BLaER1 treated with 17β-estradiol and CSF1 and Interleukin-3, amounts not matched to agents 10 nM and 100 nM (cell line): ENCODE results near the gene DGKD.

Experiments used
- H3K27ac ChIP-seq, 11 experiments: shearing (Covaris generic); formaldehyde crosslinking; 2 replicates each; pipeline ENCODE4 v1.8.1; 2022
- H3K27me3 ChIP-seq, 11 experiments: shearing (Covaris generic); formaldehyde crosslinking; 2 replicates each; pipeline ENCODE4 v1.8.1; 2022
- H3K36me3 ChIP-seq, 11 experiments: shearing (Covaris generic); formaldehyde crosslinking; 2 replicates each; pipeline ENCODE4 v1.8.1; 2022
- H3K4me1 ChIP-seq, 10 experiments: shearing (Covaris generic); formaldehyde crosslinking; 2 replicates each; pipeline ENCODE4 v1.8.1; 2022
- H3K4me2 ChIP-seq, 11 experiments: shearing (Covaris generic); formaldehyde crosslinking; 2 replicates each; pipeline ENCODE4 v1.8.1; 2022
- H3K4me3 ChIP-seq, 10 experiments: shearing (Covaris generic); formaldehyde crosslinking; 2 replicates each; pipeline ENCODE4 v1.8.1; 2022
- H3K9ac ChIP-seq, 11 experiments: shearing (Covaris generic); formaldehyde crosslinking; 2 replicates each; pipeline ENCODE4 v1.8.1; 2022
- H3K9me3 ChIP-seq, 11 experiments: shearing (Covaris generic); formaldehyde crosslinking; replicated peaks in 1 of 11; 2 replicates each; pipeline ENCODE4 v1.8.1; 2022
- H4K20me1 ChIP-seq, 11 experiments: shearing (Covaris generic); formaldehyde crosslinking; 2 replicates each; pipeline ENCODE4 v1.8.1; 2022
- Cebpa-rat ChIP-seq, 11 experiments: shearing (Covaris generic); IDR thresholded peaks; 2 replicates each; pipeline ENCODE4 v1.8.1; 2022

Gene DGKD

GRCh38 chr2:233346376-233346775, 7.9 kb upstream of the DGKD start:
- Histone ChIP-seq H3K36me3 (no peaks in the 10 kb centered on the region), H3K9ac (peak overlapping the region in 4 of 11 experiments; percentile 15 to 48 (median 41); a peak in 5 of 22 replicates), H3K9me3 (peaks cover 0 to 4% (median 3%) of the 10 kb centered on the region in 11 experiments; a peak in 14 of 22 replicates), H3K27me3 (no peaks in the 10 kb centered on the region), H3K4me2 (peak overlapping the region; percentile 55 to 97 (median 94)), H4K20me1 (no peaks in the 10 kb centered on the region), H3K4me3 (peak overlapping the region in 1 of 10 experiments; percentile 3; a peak in 1 of 20 replicates), H3K27ac (peak overlapping the region in 8 of 11 experiments; percentile 30 to 91 (median 82); a peak in 11 of 22 replicates), H3K4me1 (peaks cover 51 to 74% (median 68%) of the 10 kb centered on the region in 10 experiments)
- TF ChIP-seq Cebpa-rat (IDR thresholded peaks at IDR 0.05): no peak

DNA sequence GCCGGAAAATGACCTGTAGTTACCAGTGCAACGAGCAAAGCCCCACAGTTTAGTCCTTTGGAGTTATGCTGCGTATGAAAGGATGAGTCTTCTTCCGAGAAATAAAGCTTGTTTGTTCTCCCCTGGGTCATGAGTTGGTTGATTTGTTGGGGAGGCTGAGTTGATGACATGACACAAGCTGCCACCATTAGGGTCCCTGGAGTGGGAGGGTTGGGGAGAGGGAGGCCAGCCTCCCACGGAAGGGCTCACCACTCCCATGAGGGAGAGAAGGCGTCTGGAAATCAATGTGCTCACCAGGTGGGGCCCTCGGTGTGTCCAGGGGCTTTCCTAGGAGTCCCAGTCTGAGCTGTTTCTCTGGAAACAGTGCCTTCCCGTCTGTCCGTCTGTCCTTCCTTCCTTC, 7.4 kb upstream of the DGKD start:
- Histone ChIP-seq H3K27me3 (no peaks in the 10 kb centered on the region), H3K9me3 (no peaks in the 10 kb centered on the region; a peak in 1 of 22 replicates), H4K20me1 (no peaks in the 10 kb centered on the region), H3K27ac (peak overlapping the region in 9 of 11 experiments; percentile 30 to 91 (median 80); a peak in 17 of 22 replicates), H3K4me1 (peaks cover 56 to 78% (median 71%) of the 10 kb centered on the region in 10 experiments), H3K36me3 (no peaks in the 10 kb centered on the region), H3K4me3 (no peak overlapping the region; a peak in 2 of 20 replicates), H3K9ac (peak overlapping the region in 7 of 11 experiments; percentile 9 to 48 (median 37); a peak in 10 of 22 replicates), H3K4me2 (peak overlapping the region; percentile 55 to 97 (median 94))
- no peak for TF ChIP-seq Cebpa-rat (IDR thresholded peaks at IDR 0.05)

GRCh38 chr2:233349005-233349998, 5.0 kb upstream of the DGKD start:
- no peaks in the 10 kb centered on the region for H4K20me1 ChIP-seq
- peak overlapping the region in 8 of 11 experiments; percentile 28 to 75 (median 68); a peak in 11 of 22 replicates for H3K9ac ChIP-seq
- TF ChIP-seq Cebpa-rat (IDR thresholded peaks at IDR 0.05): no peak
- H3K36me3 ChIP-seq: no peaks in the 10 kb centered on the region
- H3K9me3 ChIP-seq: no peaks in the 10 kb centered on the region
- peak overlapping the region in 3 of 10 experiments; percentile 7 to 18 (median 13); a peak in 2 of 20 replicates for H3K4me3 ChIP-seq
- H3K27me3 ChIP-seq: no peaks in the 10 kb centered on the region
- H3K4me1 ChIP-seq: peaks cover 78 to 85% (median 81%) of the 10 kb centered on the region in 10 experiments
- peak overlapping the region in 10 of 11 experiments; percentile 19 to 91 (median 79); a peak in 18 of 22 replicates for H3K27ac ChIP-seq
- peak overlapping the region; percentile 85 to 97 (median 94) for H3K4me2 ChIP-seq

- TF ChIP-seq Cebpa-rat (IDR thresholded peaks at IDR 0.05): no peak
- H3K27ac ChIP-seq: peak overlapping the region in 10 of 11 experiments; percentile 1 to 91 (median 79); a peak in 18 of 22 replicates
- H3K9ac ChIP-seq: peak overlapping the region in 5 of 11 experiments; percentile 23 to 85 (median 44); a peak in 6 of 22 replicates
- H3K4me2 ChIP-seq: peak overlapping the region; percentile 85 to 97 (median 94)
- peaks cover 80 to 84% (median 82%) of the 10 kb centered on the region in 10 experiments for H3K4me1 ChIP-seq
- peaks cover 0 to 7% (median 5%) of the 10 kb centered on the region in 11 experiments; a peak in 11 of 22 replicates for H3K36me3 ChIP-seq
- H4K20me1 ChIP-seq: peaks cover 0 to 8% (median 0%) of the 10 kb centered on the region in 11 experiments; a peak in 8 of 22 replicates
- H3K4me3 ChIP-seq: no peak overlapping the region
- no peaks in the 10 kb centered on the region for H3K27me3 ChIP-seq
- H3K9me3 ChIP-seq: no peaks in the 10 kb centered on the region
Measured at GRCh38 chr2:233350708-233351107, 3.6 kb upstream of the DGKD start.

- Histone ChIP-seq H3K36me3 (peaks cover 0 to 14% (median 12%) of the 10 kb centered on the region in 11 experiments; a peak in 12 of 22 replicates), H3K9ac (peak overlapping the region in 7 of 11 experiments; percentile 17 to 85 (median 41); a peak in 9 of 22 replicates), H4K20me1 (peaks cover 0 to 15% (median 0%) of the 10 kb centered on the region in 11 experiments; a peak in 8 of 22 replicates), H3K27me3 (no peaks in the 10 kb centered on the region), H3K4me2 (peak overlapping the region; percentile 85 to 97 (median 94)), H3K4me3 (peak overlapping the region in 1 of 10 experiments; percentile 21; a peak in 1 of 20 replicates), H3K27ac (peak overlapping the region in 9 of 11 experiments; percentile 9 to 91 (median 80); a peak in 17 of 22 replicates), H3K4me1 (peaks cover 76 to 87% (median 77%) of the 10 kb centered on the region in 10 experiments), H3K9me3 (no peaks in the 10 kb centered on the region)
- no peak for TF ChIP-seq Cebpa-rat (IDR thresholded peaks at IDR 0.05)
Measured at GRCh38 chr2:233351423-233351822, 2.9 kb upstream of the DGKD start.

- H3K9me3 ChIP-seq: no peaks in the 10 kb centered on the region
- peak overlapping the region; percentile 85 to 97 (median 94) for H3K4me2 ChIP-seq
Measured at GRCh38 chr2:233352141-233352842, 2.0 kb upstream of the DGKD start.

GRCh38 chr2:233353101-233353768, 1.1 kb upstream of the DGKD start:
- H3K4me1 ChIP-seq: peaks cover 58 to 87% (median 62%) of the 10 kb centered on the region in 10 experiments
- peak overlapping the region; percentile 85 to 97 (median 94) for H3K4me2 ChIP-seq
- peak overlapping the region; percentile 50 to 91 (median 80); a peak in 21 of 22 replicates for H3K27ac ChIP-seq
- H3K27me3 ChIP-seq: no peaks in the 10 kb centered on the region
- H3K9ac ChIP-seq: peak overlapping the region; percentile 44 to 85 (median 74); a peak in 21 of 22 replicates
- H3K36me3 ChIP-seq: peaks cover 0 to 32% (median 24%) of the 10 kb centered on the region in 11 experiments; a peak in 12 of 22 replicates
- H4K20me1 ChIP-seq: peaks cover 0 to 25% (median 5%) of the 10 kb centered on the region in 11 experiments; a peak in 9 of 22 replicates
- peak overlapping the region; percentile 34 to 90 (median 58); a peak in 18 of 20 replicates for H3K4me3 ChIP-seq
- no peaks in the 10 kb centered on the region for H3K9me3 ChIP-seq
- TF ChIP-seq Cebpa-rat (IDR thresholded peaks at IDR 0.05): no peak

More at GRCh38 chr2:233352141-233352842, 2.0 kb upstream of the DGKD start:
- H3K9ac ChIP-seq: peak overlapping the region in 5 of 11 experiments; percentile 74 to 85 (median 80); a peak in 7 of 22 replicates
- H3K4me3 ChIP-seq: no peak overlapping the region
- no peaks in the 10 kb centered on the region for H3K27me3 ChIP-seq
- H3K4me1 ChIP-seq: peaks cover 68 to 87% (median 68%) of the 10 kb centered on the region in 10 experiments
- H3K36me3 ChIP-seq: peaks cover 0 to 23% (median 19%) of the 10 kb centered on the region in 11 experiments; a peak in 12 of 22 replicates
- H4K20me1 ChIP-seq: peaks cover 0 to 20% (median 5%) of the 10 kb centered on the region in 11 experiments; a peak in 8 of 22 replicates
- H3K27ac ChIP-seq: peak overlapping the region in 9 of 11 experiments; percentile 28 to 91 (median 81); a peak in 16 of 22 replicates
- no peak for TF ChIP-seq Cebpa-rat (IDR thresholded peaks at IDR 0.05)
